ENCODE measurements around the gene CCDC195.

DNA sequence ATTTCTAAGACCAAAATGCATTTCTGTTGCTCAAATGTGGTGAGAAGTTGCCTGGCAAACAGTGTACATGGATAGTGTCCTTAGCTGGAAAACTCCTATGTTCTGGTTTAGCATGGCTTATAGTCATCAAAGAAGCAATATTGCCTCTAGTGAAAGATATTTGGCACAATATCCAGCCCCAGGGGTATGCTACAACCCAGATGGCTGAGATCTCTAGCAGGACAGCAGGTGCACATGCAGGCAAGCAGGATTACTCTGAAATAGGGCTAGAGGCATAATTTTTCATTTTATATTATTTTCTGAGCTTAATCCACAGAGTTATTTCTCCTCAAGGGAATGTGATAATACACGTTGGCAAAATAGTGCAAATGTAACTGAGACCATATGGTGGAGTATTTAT is 34.0 kb downstream of the CCDC195 start:
- no peak for TF ChIP-seq POLR2A (IDR thresholded peaks at IDR 0.05)
- TF ChIP-seq, protein P1, sequence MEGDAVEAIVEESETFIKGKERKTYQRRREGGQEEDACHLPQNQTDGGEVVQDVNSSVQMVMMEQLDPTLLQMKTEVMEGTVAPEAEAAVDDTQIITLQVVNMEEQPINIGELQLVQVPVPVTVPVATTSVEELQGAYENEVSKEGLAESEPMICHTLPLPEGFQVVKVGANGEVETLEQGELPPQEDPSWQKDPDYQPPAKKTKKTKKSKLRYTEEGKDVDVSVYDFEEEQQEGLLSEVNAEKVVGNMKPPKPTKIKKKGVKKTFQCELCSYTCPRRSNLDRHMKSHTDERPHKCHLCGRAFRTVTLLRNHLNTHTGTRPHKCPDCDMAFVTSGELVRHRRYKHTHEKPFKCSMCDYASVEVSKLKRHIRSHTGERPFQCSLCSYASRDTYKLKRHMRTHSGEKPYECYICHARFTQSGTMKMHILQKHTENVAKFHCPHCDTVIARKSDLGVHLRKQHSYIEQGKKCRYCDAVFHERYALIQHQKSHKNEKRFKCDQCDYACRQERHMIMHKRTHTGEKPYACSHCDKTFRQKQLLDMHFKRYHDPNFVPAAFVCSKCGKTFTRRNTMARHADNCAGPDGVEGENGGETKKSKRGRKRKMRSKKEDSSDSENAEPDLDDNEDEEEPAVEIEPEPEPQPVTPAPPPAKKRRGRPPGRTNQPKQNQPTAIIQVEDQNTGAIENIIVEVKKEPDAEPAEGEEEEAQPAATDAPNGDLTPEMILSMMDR (IDR thresholded peaks at IDR 0.05), result no peak

Measured in right lobe of liver (tissue), 4 donors.